Heart left ventricle (tissue), 16 donors: ENCODE measurements around the gene OR1I1. TPM values are rescaled to one million over a fixed set of nuclear protein-coding genes. Genes with fewer than 3 reads are reported as not detected.

Source experiments
- ATAC-seq, 4 donors: fragments of 200-7000 bp; cut with Tn5 transposase; one replicate each; pipeline ENCODE4 v1.9.1; 2020 to 2022; ENCODE audit warnings: moderate library complexity in 4 of 4, mild to moderate bottlenecking in 3 of 4, moderate number of reproducible peaks in 1 of 4
- DNase-seq, 5 donors: peaks; one replicate each; pipeline ENCODE4 v3.0.0-alpha.2; 2020
- H3K27ac ChIP-seq, 12 donors: fragments of 200-600 bp; sonication (generic) in 4 of 12; one replicate each; pipeline versions ENCODE4 v1.5.0 to v1.8.0; 2016 to 2022; ENCODE audit warnings: mild to moderate bottlenecking in 2 of 12
- H3K27me3 ChIP-seq, 9 donors: fragments of 200-600 bp; sonication (generic) in 2 of 9; one replicate each; pipeline versions ENCODE4 v1.5.1 to v1.8.0; 2016 to 2022; ENCODE audit warnings: mild to moderate bottlenecking in 3 of 9
- H3K36me3 ChIP-seq, 9 donors: fragments of 200-600 bp; sonication (generic) in 2 of 9; one replicate each; pipeline versions ENCODE4 v1.5.0 to v1.8.0; 2018 to 2022; ENCODE audit warnings: mild to moderate bottlenecking in 2 of 9
- H3K4me1 ChIP-seq, 12 donors: fragments of 200-600 bp; sonication (generic) in 4 of 12; one replicate each; pipeline versions ENCODE4 v1.5.0 to v1.8.0; 2016 to 2022; ENCODE audit warnings: mild to moderate bottlenecking in 3 of 12
- H3K4me3 ChIP-seq, 12 donors: fragments of 200-600 bp; sonication (generic) in 4 of 12; one replicate each; pipeline versions ENCODE4 v1.5.0 to v1.8.0; 2017 to 2022; ENCODE audit warnings: mild to moderate bottlenecking in 9 of 12, moderate library complexity in 4 of 12
- H3K9me3 ChIP-seq, 12 donors: fragments of 200-600 bp; sonication (generic) in 4 of 12; one replicate each; pipeline versions ENCODE4 v1.5.0 to v1.8.0; 2016 to 2022; ENCODE audit warnings: mild to moderate bottlenecking in 1 of 12
- CTCF ChIP-seq, 12 donors: fragments of 200-600 bp; sonication (generic) in 4 of 12; IDR thresholded peaks; one replicate each; pipeline versions ENCODE4 v1.5.0 to v1.8.0; 2018 to 2022; ENCODE audit warnings: antibody characterized with exemption in 12 of 12, mild to moderate bottlenecking in 5 of 12
- POLR2A ChIP-seq, 2 donors: fragments of 450-650 bp; IDR thresholded peaks; one replicate each; pipeline ENCODE4 v1.6.1; 2017; ENCODE audit warnings: antibody characterized with exemption in 2 of 2, mild to moderate bottlenecking in 2 of 2, moderate library complexity in 2 of 2
- WGBS, 4 donors: extraction: QIAGEN DNeasy Blood & Tissue Kit in 2 of 4; methylation state at CpG; one replicate each; pipeline versions ENCODE4 v1.1.5 to v1.1.7; 2013 to 2018; 5-methylcytosine and 5-hydroxymethylcytosine counted together
- intact Hi-C, 10 donors: fragments of 100-400 bp; cut with DNase I; formaldehyde crosslinking; loops; one replicate each; pipeline versions ENCODE4 v1.11.1 to v1.14.2; 2022
- polyA plus RNA-seq, 2 donors: library from polyadenylated mRNA; stranded (reverse); fragments of 200-250 nt; gene quantifications; one replicate each; pipeline ENCODE4 v1.2.3, GENCODE V29; 2013
- total RNA-seq, 9 donors: library from RNA; depleted of rRNA in 2 of 9; stranded (reverse); fragments of >200 nt in 2 of 9; fragmentation: NEBNext Ultra II Directional in 3 of 9; extraction: Animal tissue kit (Norgen Biotek cat#: 25700) in 3 of 9; gene quantifications; one replicate each; pipeline versions ENCODE4 v1.1.0 to v1.2.4, GENCODE V29; 2016 to 2023
- donor health status: ischemic (EF 13 %, LVEDD 7.1; RV severe dilation, severe dysfunction).
- donor health status: healthy with polysubstance abuse.
- donor health status: DM: no; HTN: yes; CAD: no.
- donor health status: DM: no; HTN: no; CAD: no.
- donor health status: ischemic (EF 25% LVEDD 6.9; RV normal size, moderate dysfunction).
- donor health status: ischemic (EF 25% LVEDD 5.7; RV mildly dilated, moderate dysfunction).
- donor health status: healthy.
- donor health status: DM: yes; HTN: yes; CAD: no.
- donor health status: ischemic (EF 35%, LVEDD 5.7; RV mildly dilated, moderate dysfunction).
- donor health status: nonischemic (EF 11% LVEDD 7.7; RV severe dilation, severe dysfunction).
- donor health status: DM: yes; HTN: yes; CAD: no.
- donor health status: PGD.
- donor health status: ischemic (EF 29% LVEDD 5.4; RV normal size, mild dysfunction).
- donor health status: nonischemic (EF 23%, LVEDD 6.1; RV moderate dilation, normal function).

The OR1I1 gene
- total and polyA plus RNA-seq, 11 donors: not detected

GRCh38 chr19:15110418-15110815, 28.4 kb downstream of the OR1I1 start:
- H3K9me3 ChIP-seq: no peaks in the 10 kb centered on the region
- H3K4me1 ChIP-seq: peaks cover 4 to 35% (median 16%) of the 10 kb centered on the region in 12 donors
- intact Hi-C loops: loop anchor here in 2 of 10 donors (5.0 to 10.0 kb wide), 2 partner anchors 142 to 144 kb away; no protein-coding TSS in a partner anchor
- peaks cover 0 to 11% (median 0%) of the 10 kb centered on the region in 9 donors for H3K27me3 ChIP-seq
- TF ChIP-seq POLR2A (IDR thresholded peaks at IDR 0.05) (no peak), CTCF (IDR thresholded peaks at IDR 0.05) (no peak)
- H3K27ac ChIP-seq: no peak overlapping the region
- ATAC-seq (no peak), DNase-seq (no peak)
- H3K4me3 ChIP-seq: no peak overlapping the region
- WGBS, 4 donors: 71 to 91% (median 88%) methylated on average over 5 to 17 of the region's 17 CpGs
- peaks cover 0 to 63% (median 58%) of the 10 kb centered on the region in 9 donors for H3K36me3 ChIP-seq

- Histone ChIP-seq H3K36me3 (peaks cover 0 to 77% (median 71%) of the 10 kb centered on the region in 9 donors), H3K4me3 (no peak overlapping the region), H3K27me3 (peaks cover 0 to 11% (median 0%) of the 10 kb centered on the region in 9 donors), H3K27ac (no peak overlapping the region), H3K9me3 (no peaks in the 10 kb centered on the region), H3K4me1 (peaks cover 6 to 45% (median 22%) of the 10 kb centered on the region in 12 donors)
- DNase-seq (no peak), ATAC-seq (no peak)
- intact Hi-C loops: loop anchor here in 2 of 10 donors (5.0 to 10.0 kb wide), 2 partner anchors 141 to 143 kb away; no protein-coding TSS in a partner anchor
- TF ChIP-seq CTCF (IDR thresholded peaks at IDR 0.05) (no peak), POLR2A (IDR thresholded peaks at IDR 0.05) (no peak)
- 95 to 100% (median 99%) methylated on average over 1 of the region's 1 CpG for WGBS, 4 donors
Observed at GRCh38 chr19:15111758-15112157, 29.7 kb downstream of the OR1I1 start.

GRCh38 chr19:15112385-15112784, 30.4 kb downstream of the OR1I1 start:
- Histone ChIP-seq H3K4me3 (no peak overlapping the region), H3K27ac (no peak overlapping the region), H3K27me3 (peaks cover 0 to 11% (median 0%) of the 10 kb centered on the region in 9 donors), H3K9me3 (no peaks in the 10 kb centered on the region), H3K4me1 (peaks cover 6 to 45% (median 20%) of the 10 kb centered on the region in 12 donors), H3K36me3 (peaks cover 0 to 83% (median 77%) of the 10 kb centered on the region in 9 donors)
- DNase-seq (no peak), ATAC-seq (no peak)
- 89 to 99% (median 95%) methylated on average over 6 to 11 of the region's 11 CpGs for WGBS, 4 donors
- TF ChIP-seq POLR2A (IDR thresholded peaks at IDR 0.05) (no peak), CTCF (IDR thresholded peaks at IDR 0.05) (no peak)
- intact Hi-C loops: loop anchor here in 2 of 10 donors (5.0 to 10.0 kb wide), 2 partner anchors 140 to 142 kb away; no protein-coding TSS in a partner anchor

GRCh38 chr19:15113245-15114152, 31.5 kb downstream of the OR1I1 start:
- Histone ChIP-seq H3K9me3 (no peaks in the 10 kb centered on the region), H3K4me3 (no peak overlapping the region), H3K27ac (peak overlapping the region in 3 of 12 donors; percentile 8 to 76 (median 19)), H3K36me3 (peaks cover 0 to 94% (median 89%) of the 10 kb centered on the region in 9 donors), H3K4me1 (peaks cover 6 to 35% (median 20%) of the 10 kb centered on the region in 12 donors), H3K27me3 (no peaks in the 10 kb centered on the region)
- intact Hi-C loops: loop anchor here in 2 of 10 donors (5.0 to 10.0 kb wide), 2 partner anchors 139 to 141 kb away; no protein-coding TSS in a partner anchor
- TF ChIP-seq CTCF (IDR thresholded peaks at IDR 0.05) (no peak), POLR2A (IDR thresholded peaks at IDR 0.05) (no peak)
- ATAC-seq (peak in 1 of 4 donors; percentile 1), DNase-seq (peak in 1 of 5 donors; percentile 68)
- 87 to 89% (median 88%) methylated on average over 32 to 58 of the region's 58 CpGs for WGBS, 4 donors
